HUES64 (cell line): ENCODE results near the gene LAMA3.

ENCODE experiments used
- H3K27ac ChIP-seq: 2 replicates; pipeline ENCODE4 v1.7.0; 2013; ENCODE audit warnings: low read depth, low read length, inconsistent platforms
- H3K27me3 ChIP-seq: 2 replicates; pipeline ENCODE4 v1.6.1; 2013; ENCODE audit warnings: mild to moderate bottlenecking, low read length; ENCODE audit not compliant: insufficient read depth
- H3K36me3 ChIP-seq: 2 replicates; pipeline ENCODE4 v1.6.1; 2013; ENCODE audit warnings: mild to moderate bottlenecking, low read length; ENCODE audit not compliant: insufficient read depth
- H3K4me1 ChIP-seq: 2 replicates; pipeline ENCODE4 v1.6.1; 2013; ENCODE audit warnings: mild to moderate bottlenecking, low read length, moderate library complexity; ENCODE audit not compliant: insufficient read depth
- H3K4me3 ChIP-seq: 2 replicates; pipeline ENCODE4 v1.5.1; 2013; ENCODE audit warnings: mild to moderate bottlenecking, low read length, moderate library complexity
- H3K9ac ChIP-seq: 2 replicates; pipeline ENCODE4 v1.6.1; 2013; ENCODE audit warnings: mild to moderate bottlenecking, low read depth, low read length
- H3K9me3 ChIP-seq: 2 replicates; pipeline ENCODE4 v1.6.1; 2013; ENCODE audit warnings: low read depth, low read length; ENCODE audit not compliant: insufficient read depth
- whole genome bisulfite sequencing: fragments of 150-250, 120-280 bp; methylation state at CpG from one replicate; pipeline ENCODE4 v1.1.7; 2013; ENCODE audit warnings: missing lambda C conversion rate; 5-methylcytosine and 5-hydroxymethylcytosine counted together

The LAMA3 gene

GRCh38 chr18:23897291-23897690, 208.0 kb downstream of the LAMA3 start:
- H3K27me3 ChIP-seq = no peaks in the 10 kb centered on the region
- H3K9me3 ChIP-seq = no peaks in the 10 kb centered on the region
- no peak overlapping the region for H3K4me3 ChIP-seq
- 100% methylated on average over 1 of the region's 1 CpG for WGBS
- no peaks in the 10 kb centered on the region for H3K36me3 ChIP-seq
- H3K27ac ChIP-seq = no peak overlapping the region
- H3K4me1 ChIP-seq = 0 out of 2 replicates have a peak, but pooled peaks cover 3% of the 10 kb centered on the region
- H3K9ac ChIP-seq = no peak overlapping the region

DNA sequence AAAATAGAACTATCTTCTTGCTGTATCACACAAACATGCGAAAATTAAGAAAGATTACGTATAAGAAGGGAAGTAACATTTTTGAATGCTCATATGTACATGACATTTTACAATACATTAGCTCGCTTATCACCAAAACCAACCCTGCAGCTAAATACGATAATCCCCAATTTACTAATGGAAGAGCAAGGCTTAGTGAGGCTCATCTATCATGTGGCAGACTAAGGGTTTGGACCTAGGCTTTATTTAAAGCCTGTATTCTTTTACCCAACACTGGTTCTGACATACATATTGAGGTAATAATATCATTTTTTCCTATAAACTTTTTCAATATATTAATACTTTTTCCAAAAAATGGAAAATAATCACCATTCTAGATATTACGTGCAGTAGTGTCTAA, 208.5 kb downstream of the LAMA3 start:
- no peaks in the 10 kb centered on the region for H3K36me3 ChIP-seq
- no peak overlapping the region for H3K9ac ChIP-seq
- H3K27ac ChIP-seq = no peak overlapping the region
- no peaks in the 10 kb centered on the region for H3K9me3 ChIP-seq
- 60% methylated on average over 3 of the region's 5 CpGs for WGBS
- no peaks in the 10 kb centered on the region for H3K27me3 ChIP-seq
- 0 out of 2 replicates have a peak, but pooled peaks cover 3% of the 10 kb centered on the region for H3K4me1 ChIP-seq
- no peak overlapping the region for H3K4me3 ChIP-seq

- no peak overlapping the region for H3K9ac ChIP-seq
- 0 out of 2 replicates have a peak, but pooled peaks cover 3% of the 10 kb centered on the region for H3K4me1 ChIP-seq
- H3K4me3 ChIP-seq = no peak overlapping the region
- H3K36me3 ChIP-seq = no peaks in the 10 kb centered on the region
- no peaks in the 10 kb centered on the region for H3K27me3 ChIP-seq
- no peak overlapping the region for H3K27ac ChIP-seq
- WGBS = 57% methylated on average over 8 of the region's 8 CpGs
- H3K9me3 ChIP-seq = no peaks in the 10 kb centered on the region
Observed at GRCh38 chr18:23900994-23901393, 211.7 kb downstream of the LAMA3 start.

GRCh38 chr18:23902396-23902795, 213.1 kb downstream of the LAMA3 start:
- no peaks in the 10 kb centered on the region for H3K27me3 ChIP-seq
- H3K4me1 ChIP-seq = 0 out of 2 replicates have a peak, but pooled peaks cover 3% of the 10 kb centered on the region
- H3K27ac ChIP-seq = no peak overlapping the region
- no peak overlapping the region for H3K9ac ChIP-seq
- H3K36me3 ChIP-seq = no peaks in the 10 kb centered on the region
- no peak overlapping the region for H3K4me3 ChIP-seq
- no peaks in the 10 kb centered on the region for H3K9me3 ChIP-seq
- 82% methylated on average over 2 of the region's 2 CpGs for WGBS

GRCh38 chr18:23903971-23904370, 214.7 kb downstream of the LAMA3 start:
- Histone ChIP-seq H3K4me3 (no peak overlapping the region), H3K9ac (no peak overlapping the region), H3K9me3 (no peaks in the 10 kb centered on the region), H3K36me3 (no peaks in the 10 kb centered on the region), H3K4me1 (0 out of 2 replicates have a peak, but pooled peaks cover 3% of the 10 kb centered on the region), H3K27ac (no peak overlapping the region), H3K27me3 (no peaks in the 10 kb centered on the region)
- 87% methylated on average over 7 of the region's 7 CpGs for WGBS

- Histone ChIP-seq H3K4me3 (no peak overlapping the region), H3K9me3 (no peaks in the 10 kb centered on the region), H3K27ac (no peak overlapping the region), H3K9ac (no peak overlapping the region), H3K36me3 (no peaks in the 10 kb centered on the region), H3K27me3 (no peaks in the 10 kb centered on the region), H3K4me1 (no peaks in the 10 kb centered on the region)
- 89% methylated on average over 2 of the region's 2 CpGs for WGBS
Observed at GRCh38 chr18:23906658-23907057, 217.4 kb downstream of the LAMA3 start.

DNA sequence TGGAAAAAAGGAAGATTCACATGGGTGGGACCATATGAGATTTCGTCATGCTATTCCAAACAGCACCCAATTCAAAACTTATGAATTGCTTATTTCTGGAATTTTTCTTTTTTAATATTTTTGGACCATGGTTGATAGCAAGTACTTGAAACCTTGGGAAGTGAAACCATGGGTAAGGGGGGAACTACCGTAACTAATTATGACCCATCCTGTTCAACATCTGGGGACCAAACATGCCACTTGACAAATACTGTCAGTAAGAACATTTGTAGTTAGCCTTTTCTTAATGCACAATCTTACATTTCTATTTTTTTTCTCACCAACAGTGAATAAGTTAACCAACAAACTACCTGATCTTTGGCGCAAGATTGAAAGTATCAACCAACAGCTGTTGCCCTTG, 219.6 kb downstream of the LAMA3 start:
- H3K9me3 ChIP-seq = no peaks in the 10 kb centered on the region
- 97% methylated on average over 3 of the region's 3 CpGs for WGBS
- no peaks in the 10 kb centered on the region for H3K27me3 ChIP-seq
- H3K4me1 ChIP-seq = no peaks in the 10 kb centered on the region
- H3K36me3 ChIP-seq = no peaks in the 10 kb centered on the region
- H3K4me3 ChIP-seq = no peak overlapping the region
- no peak overlapping the region for H3K27ac ChIP-seq
- H3K9ac ChIP-seq = no peak overlapping the region

GRCh38 chr18:23910032-23910431, 220.8 kb downstream of the LAMA3 start:
- no peaks in the 10 kb centered on the region for H3K4me1 ChIP-seq
- H3K27me3 ChIP-seq = no peaks in the 10 kb centered on the region
- no peak overlapping the region for H3K27ac ChIP-seq
- no peaks in the 10 kb centered on the region for H3K9me3 ChIP-seq
- no peak overlapping the region for H3K4me3 ChIP-seq
- H3K9ac ChIP-seq = no peak overlapping the region
- 45% methylated on average over 2 of the region's 2 CpGs for WGBS
- no peaks in the 10 kb centered on the region for H3K36me3 ChIP-seq

DNA sequence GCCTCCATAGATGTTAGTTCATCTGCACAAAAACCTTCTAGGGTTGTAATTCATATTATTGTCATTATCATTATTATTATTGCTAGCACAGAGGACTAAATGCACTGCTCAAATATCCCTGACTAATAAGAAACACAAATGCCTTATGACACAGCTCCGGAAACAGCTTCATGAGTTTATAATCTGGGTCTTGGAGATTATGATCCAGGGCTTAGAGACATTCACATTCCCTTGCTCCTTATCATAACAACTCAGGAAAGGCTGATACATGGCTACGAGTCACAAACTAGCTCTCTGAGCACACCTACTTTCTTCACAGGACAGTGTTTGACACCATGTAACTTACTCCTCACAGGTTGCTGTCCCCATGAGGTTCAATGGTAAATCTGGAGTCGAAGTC, 223.1 kb downstream of the LAMA3 start:
- Histone ChIP-seq H3K9ac (no peak overlapping the region), H3K4me3 (no peak overlapping the region), H3K36me3 (no peaks in the 10 kb centered on the region), H3K27me3 (no peaks in the 10 kb centered on the region), H3K4me1 (no peaks in the 10 kb centered on the region), H3K9me3 (no peaks in the 10 kb centered on the region), H3K27ac (no peak overlapping the region)
- WGBS = 93% methylated on average over 3 of the region's 3 CpGs

GRCh38 chr18:23916338-23916737, 227.1 kb downstream of the LAMA3 start:
- H3K4me3 ChIP-seq = no peak overlapping the region
- H3K27ac ChIP-seq = no peak overlapping the region
- H3K9me3 ChIP-seq = no peaks in the 10 kb centered on the region
- 90% methylated on average over 4 of the region's 4 CpGs for WGBS
- no peaks in the 10 kb centered on the region for H3K27me3 ChIP-seq
- H3K4me1 ChIP-seq = peaks cover 4% of the 10 kb centered on the region; the same call in 1 of the 2 replicates
- H3K36me3 ChIP-seq = no peaks in the 10 kb centered on the region
- H3K9ac ChIP-seq = no peak overlapping the region

GRCh38 chr18:23918395-23919032, 229.3 kb downstream of the LAMA3 start:
- Histone ChIP-seq H3K4me1 (peaks cover 4% of the 10 kb centered on the region; the same call in 1 of the 2 replicates), H3K9ac (no peak overlapping the region), H3K4me3 (no peak overlapping the region), H3K9me3 (no peaks in the 10 kb centered on the region), H3K27ac (no peak overlapping the region), H3K27me3 (no peaks in the 10 kb centered on the region), H3K36me3 (no peaks in the 10 kb centered on the region)
- 42% methylated on average over 10 of the region's 10 CpGs for WGBS

GRCh38 chr18:23920054-23920453, 230.8 kb downstream of the LAMA3 start:
- Histone ChIP-seq H3K9ac (no peak overlapping the region), H3K27me3 (no peaks in the 10 kb centered on the region), H3K9me3 (no peaks in the 10 kb centered on the region), H3K4me1 (peaks cover 4% of the 10 kb centered on the region; the same call in 1 of the 2 replicates), H3K4me3 (no peak overlapping the region), H3K36me3 (no peaks in the 10 kb centered on the region), H3K27ac (no peak overlapping the region)
- 90% methylated on average over 4 of the region's 4 CpGs for WGBS
